HepG2 (cell line): Measurements from ENCODE around the gene TPST1. TPM values are rescaled to one million over a fixed set of nuclear protein-coding genes. Genes with fewer than 3 reads are reported as not detected.
A peak's percentile ranks its signal among the peaks of the same experiment; 100 is the strongest.

Source experiments
- CBFB ChIP-seq: sonication (generic); formaldehyde crosslinking; IDR thresholded peaks from 2 replicates; pipeline ENCODE4 v1.4.0; 2020; ENCODE audit warnings: missing genetic modification reagents
- FOSL1 ChIP-seq: sonication (generic); formaldehyde crosslinking; IDR thresholded peaks from 2 replicates; pipeline ENCODE4 v1.9.0; 2021; ENCODE audit warnings: missing genetic modification reagents, borderline replicate concordance
- FOXJ3 ChIP-seq: sonication (generic); formaldehyde crosslinking; IDR thresholded peaks from 2 replicates; pipeline ENCODE4 v1.4.0; 2020; ENCODE audit warnings: missing genetic modification reagents, mild to moderate bottlenecking, borderline replicate concordance
- GFI1 ChIP-seq: sonication (generic); formaldehyde crosslinking; IDR thresholded peaks from 2 replicates; pipeline ENCODE4 v1.5.0; 2020; ENCODE audit warnings: missing genetic modification reagents, mild to moderate bottlenecking, borderline replicate concordance
- KDM4B ChIP-seq: sonication (generic); formaldehyde crosslinking; IDR thresholded peaks from 2 replicates; pipeline ENCODE4 v1.4.0; 2020; ENCODE audit warnings: missing genetic modification reagents
- PCBP2 ChIP-seq: fragments of 200-400 bp; formaldehyde crosslinking; optimal IDR thresholded peaks from 2 replicates; pipeline ENCODE3; 2018; ENCODE audit warnings: low read length, low read depth; ENCODE audit not compliant: poor library complexity, severe bottlenecking
- REXO4 ChIP-seq: sonication (generic); formaldehyde crosslinking; IDR thresholded peaks from 2 replicates; pipeline ENCODE4 v1.8.0; 2022; ENCODE audit warnings: missing genetic modification reagents, mild to moderate bottlenecking, borderline replicate concordance
- SIN3B ChIP-seq: fragments of 150-350 bp; IDR thresholded peaks from 2 replicates; pipeline ENCODE4 v1.6.1; 2014; ENCODE audit warnings: low read length
- WIZ ChIP-seq: sonication (generic); formaldehyde crosslinking; IDR thresholded peaks from 2 replicates; pipeline ENCODE4 v1.5.1; 2020; ENCODE audit warnings: mild to moderate bottlenecking, missing genetic modification reagents
- ZNF12 ChIP-seq: sonication (generic); formaldehyde crosslinking; IDR thresholded peaks from 2 replicates; pipeline ENCODE4 v1.5.0; 2020; ENCODE audit warnings: missing genetic modification reagents
- ZNF207 ChIP-seq: fragments of 450-650 bp; IDR thresholded peaks from 2 replicates; pipeline ENCODE4 v1.6.1; 2016; ENCODE audit warnings: antibody characterized with exemption, borderline replicate concordance
- ZNF256 ChIP-seq: sonication (generic); formaldehyde crosslinking; conservative IDR thresholded peaks from 2 replicates; pipeline ENCODE4 v1.4.0; 2020; ENCODE audit warnings: missing genetic modification reagents
- ZNF607 ChIP-seq: sonication (generic); formaldehyde crosslinking; IDR thresholded peaks from 2 replicates; pipeline ENCODE4 v1.5.1; 2020; ENCODE audit warnings: missing genetic modification reagents, mild to moderate bottlenecking, borderline replicate concordance
- ZNF709 ChIP-seq: sonication (generic); formaldehyde crosslinking; IDR thresholded peaks from 2 replicates; pipeline ENCODE4 v1.5.0; 2020; ENCODE audit warnings: mild to moderate bottlenecking, missing genetic modification reagents
- polyA plus RNA-seq, 8 experiments: library from polyadenylated mRNA; depleted of rRNA in 3 of 8; stranded (reverse) in 7 of 8; unstranded in 1 of 8; fragments of >200 nt; fragmentation: Illumina TruSeq in 4 of 8; extraction: Trizol in 4 of 8; gene quantifications; 2 replicates each; pipeline versions ENCODE4 v1.2.1 to v1.2.3, GENCODE V29; 2011 to 2016; ENCODE audit warnings: low read depth in 4 of 8, missing spikeins in 1 of 8, mixed read lengths in 1 of 8; ENCODE audit not compliant: insufficient read depth in 1 of 8
- total RNA-seq, 5 experiments: library from RNA; depleted of rRNA; stranded (reverse); fragments of >200 nt; fragmentation: Illumina TruSeq; extraction: Trizol; gene quantifications; 2 replicates each; pipeline ENCODE4 v1.2.3, GENCODE V29; 2016; ENCODE audit warnings: low read depth in 1 of 5
- TF ChIP-seq, protein P1 (sequence below): IDR thresholded peaks from 2 replicates; pipeline ENCODE4 v1.6.1; 2016; ENCODE audit warnings: missing compliant biosample characterization, missing genetic modification reagents, borderline replicate concordance
- TF ChIP-seq, protein P2 (sequence below): sonication (generic); formaldehyde crosslinking; IDR thresholded peaks from 2 replicates; pipeline ENCODE4 v1.8.1; 2022; ENCODE audit warnings: mild to moderate bottlenecking, missing genetic modification reagents
- TF ChIP-seq, protein P3 (sequence below): IDR thresholded peaks from 2 replicates; pipeline ENCODE4 v1.6.1; 2016
- TF ChIP-seq, protein P4 (sequence below): sonication (generic); formaldehyde crosslinking; IDR thresholded peaks from 2 replicates; pipeline ENCODE4 v1.8.0; 2022; ENCODE audit warnings: missing genetic modification reagents, low read depth, mild to moderate bottlenecking, borderline replicate concordance
- TF ChIP-seq, protein P5 (sequence below): sonication (generic); formaldehyde crosslinking; IDR thresholded peaks from 2 replicates; pipeline ENCODE4 v1.4.0; 2020; ENCODE audit warnings: missing genetic modification reagents; ENCODE audit errors: not compliant biosample characterization
- TF ChIP-seq, protein P6 (sequence below): IDR thresholded peaks from 2 replicates; pipeline ENCODE4 v1.4.0; 2020; ENCODE audit warnings: mild to moderate bottlenecking, missing genetic modification reagents

The TPST1 gene
- total and polyA plus RNA-seq, 2 of the 13 experiments (the other 11 are each of a cell fraction or from before 2014, with no cell fraction given) = 24.3 to 34.1 TPM

DNA sequence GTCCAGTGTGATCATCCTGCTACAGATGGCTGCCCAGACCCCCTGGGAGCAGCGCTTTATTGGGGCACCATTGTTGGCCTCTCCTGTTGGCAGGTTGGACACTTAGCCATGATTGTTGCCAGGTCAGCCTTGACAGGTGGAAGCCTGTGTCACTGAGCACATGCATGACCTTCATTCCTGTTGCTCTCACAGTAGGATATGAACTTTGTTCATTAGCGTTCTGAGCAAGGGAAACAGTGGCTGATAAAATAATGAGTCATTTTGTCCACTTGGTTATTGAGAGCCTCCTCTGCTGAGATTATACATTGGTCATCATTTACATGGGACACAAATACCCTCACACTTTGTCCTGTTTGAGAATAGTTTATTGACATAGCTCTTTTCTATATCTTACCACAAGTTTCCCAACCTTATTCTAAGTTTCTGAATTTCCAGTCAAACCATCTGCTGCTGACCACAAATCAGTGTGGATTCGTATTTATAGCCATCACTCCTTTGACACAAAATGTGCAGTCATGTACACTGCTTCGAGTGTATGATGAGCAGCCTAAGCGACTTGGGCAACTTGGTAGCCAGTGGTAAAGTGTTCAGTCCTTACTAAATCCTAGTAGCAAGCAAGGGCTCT, 102.6 kb downstream of the TPST1 start (continued):
- TF ChIP-seq KDM4B (no peak), CBFB (CRISPR knock-in tag) (0 out of 2 replicates have a peak, but pooled peaks have one; percentile 31), ZNF607 (CRISPR knock-in tag) (no peak), ZNF207 (no peak), ZNF256 (CRISPR knock-in tag) (no peak), FOXJ3 (CRISPR knock-in tag) (no peak), REXO4 (CRISPR knock-in tag) (no peak), WIZ (CRISPR knock-in tag) (no peak), SIN3B (no peak), FOSL1 (peak; percentile 87; the same call in 1 of the 2 replicates), ZNF12 (0 out of 2 replicates have a peak, but pooled peaks have one; percentile 26), PCBP2 (no peak), ZNF709 (CRISPR knock-in tag) (no peak), GFI1 (peak; percentile 64; the same call in 1 of the 2 replicates)
- TF ChIP-seq, protein P1, sequence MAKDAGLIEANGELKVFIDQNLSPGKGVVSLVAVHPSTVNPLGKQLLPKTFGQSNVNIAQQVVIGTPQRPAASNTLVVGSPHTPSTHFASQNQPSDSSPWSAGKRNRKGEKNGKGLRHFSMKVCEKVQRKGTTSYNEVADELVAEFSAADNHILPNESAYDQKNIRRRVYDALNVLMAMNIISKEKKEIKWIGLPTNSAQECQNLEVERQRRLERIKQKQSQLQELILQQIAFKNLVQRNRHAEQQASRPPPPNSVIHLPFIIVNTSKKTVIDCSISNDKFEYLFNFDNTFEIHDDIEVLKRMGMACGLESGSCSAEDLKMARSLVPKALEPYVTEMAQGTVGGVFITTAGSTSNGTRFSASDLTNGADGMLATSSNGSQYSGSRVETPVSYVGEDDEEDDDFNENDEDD (CRISPR knock-in tag) = peak; percentile 27; the same call in 1 of the 2 replicates
- TF ChIP-seq, protein P2, sequence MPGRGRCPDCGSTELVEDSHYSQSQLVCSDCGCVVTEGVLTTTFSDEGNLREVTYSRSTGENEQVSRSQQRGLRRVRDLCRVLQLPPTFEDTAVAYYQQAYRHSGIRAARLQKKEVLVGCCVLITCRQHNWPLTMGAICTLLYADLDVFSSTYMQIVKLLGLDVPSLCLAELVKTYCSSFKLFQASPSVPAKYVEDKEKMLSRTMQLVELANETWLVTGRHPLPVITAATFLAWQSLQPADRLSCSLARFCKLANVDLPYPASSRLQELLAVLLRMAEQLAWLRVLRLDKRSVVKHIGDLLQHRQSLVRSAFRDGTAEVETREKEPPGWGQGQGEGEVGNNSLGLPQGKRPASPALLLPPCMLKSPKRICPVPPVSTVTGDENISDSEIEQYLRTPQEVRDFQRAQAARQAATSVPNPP (CRISPR knock-in tag) = no peak
- TF ChIP-seq, protein P3, sequence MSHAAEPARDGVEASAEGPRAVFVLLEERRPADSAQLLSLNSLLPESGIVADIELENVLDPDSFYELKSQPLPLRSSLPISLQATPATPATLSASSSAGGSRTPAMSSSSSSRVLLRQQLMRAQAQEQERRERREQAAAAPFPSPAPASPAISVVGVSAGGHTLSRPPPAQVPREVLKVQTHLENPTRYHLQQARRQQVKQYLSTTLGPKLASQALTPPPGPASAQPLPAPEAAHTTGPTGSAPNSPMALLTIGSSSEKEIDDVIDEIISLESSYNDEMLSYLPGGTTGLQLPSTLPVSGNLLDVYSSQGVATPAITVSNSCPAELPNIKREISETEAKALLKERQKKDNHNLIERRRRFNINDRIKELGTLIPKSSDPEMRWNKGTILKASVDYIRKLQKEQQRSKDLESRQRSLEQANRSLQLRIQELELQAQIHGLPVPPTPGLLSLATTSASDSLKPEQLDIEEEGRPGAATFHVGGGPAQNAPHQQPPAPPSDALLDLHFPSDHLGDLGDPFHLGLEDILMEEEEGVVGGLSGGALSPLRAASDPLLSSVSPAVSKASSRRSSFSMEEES (CRISPR knock-in tag) = peak; percentile 45; the same call in 1 of the 2 replicates
- TF ChIP-seq, protein P4, sequence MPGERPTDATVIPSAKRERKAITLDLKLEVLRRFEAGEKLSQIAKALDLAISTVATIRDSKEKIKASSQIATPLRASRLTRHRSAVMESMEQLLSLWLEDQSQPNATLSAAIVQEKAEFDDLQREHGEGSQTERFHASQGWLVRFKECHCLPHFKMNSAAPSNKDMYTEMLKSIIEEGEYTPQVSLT = no peak
- TF ChIP-seq, protein P5, sequence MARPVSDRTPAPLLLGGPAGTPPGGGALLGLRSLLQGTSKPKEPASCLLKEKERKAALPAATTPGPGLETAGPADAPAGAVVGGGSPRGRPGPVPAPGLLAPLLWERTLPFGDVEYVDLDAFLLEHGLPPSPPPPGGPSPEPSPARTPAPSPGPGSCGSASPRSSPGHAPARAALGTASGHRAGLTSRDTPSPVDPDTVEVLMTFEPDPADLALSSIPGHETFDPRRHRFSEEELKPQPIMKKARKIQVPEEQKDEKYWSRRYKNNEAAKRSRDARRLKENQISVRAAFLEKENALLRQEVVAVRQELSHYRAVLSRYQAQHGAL (CRISPR knock-in tag) = no peak
- TF ChIP-seq, protein P6, sequence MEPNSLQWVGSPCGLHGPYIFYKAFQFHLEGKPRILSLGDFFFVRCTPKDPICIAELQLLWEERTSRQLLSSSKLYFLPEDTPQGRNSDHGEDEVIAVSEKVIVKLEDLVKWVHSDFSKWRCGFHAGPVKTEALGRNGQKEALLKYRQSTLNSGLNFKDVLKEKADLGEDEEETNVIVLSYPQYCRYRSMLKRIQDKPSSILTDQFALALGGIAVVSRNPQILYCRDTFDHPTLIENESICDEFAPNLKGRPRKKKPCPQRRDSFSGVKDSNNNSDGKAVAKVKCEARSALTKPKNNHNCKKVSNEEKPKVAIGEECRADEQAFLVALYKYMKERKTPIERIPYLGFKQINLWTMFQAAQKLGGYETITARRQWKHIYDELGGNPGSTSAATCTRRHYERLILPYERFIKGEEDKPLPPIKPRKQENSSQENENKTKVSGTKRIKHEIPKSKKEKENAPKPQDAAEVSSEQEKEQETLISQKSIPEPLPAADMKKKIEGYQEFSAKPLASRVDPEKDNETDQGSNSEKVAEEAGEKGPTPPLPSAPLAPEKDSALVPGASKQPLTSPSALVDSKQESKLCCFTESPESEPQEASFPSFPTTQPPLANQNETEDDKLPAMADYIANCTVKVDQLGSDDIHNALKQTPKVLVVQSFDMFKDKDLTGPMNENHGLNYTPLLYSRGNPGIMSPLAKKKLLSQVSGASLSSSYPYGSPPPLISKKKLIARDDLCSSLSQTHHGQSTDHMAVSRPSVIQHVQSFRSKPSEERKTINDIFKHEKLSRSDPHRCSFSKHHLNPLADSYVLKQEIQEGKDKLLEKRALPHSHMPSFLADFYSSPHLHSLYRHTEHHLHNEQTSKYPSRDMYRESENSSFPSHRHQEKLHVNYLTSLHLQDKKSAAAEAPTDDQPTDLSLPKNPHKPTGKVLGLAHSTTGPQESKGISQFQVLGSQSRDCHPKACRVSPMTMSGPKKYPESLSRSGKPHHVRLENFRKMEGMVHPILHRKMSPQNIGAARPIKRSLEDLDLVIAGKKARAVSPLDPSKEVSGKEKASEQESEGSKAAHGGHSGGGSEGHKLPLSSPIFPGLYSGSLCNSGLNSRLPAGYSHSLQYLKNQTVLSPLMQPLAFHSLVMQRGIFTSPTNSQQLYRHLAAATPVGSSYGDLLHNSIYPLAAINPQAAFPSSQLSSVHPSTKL = peak; percentile 93
